Ecto neural progenitor cell (in vitro differentiated cells): ENCODE measurements around the gene SPEF1.

Source experiments
- DNase-seq: peaks from one replicate; pipeline ENCODE4 v3.0.0-alpha.2; 2018; ENCODE audit warnings: low spot score

SPEF1 gene

GRCh38 chr20:3766422-3767109, 14.7 kb downstream of the SPEF1 start:
- DNase-seq = no peak

- DNase-seq = no peak
Measured at GRCh38 chr20:3765171-3765882, 15.9 kb downstream of the SPEF1 start.

- DNase-seq = no peak
Measured at GRCh38 chr20:3764659-3765058, 16.6 kb downstream of the SPEF1 start.

- DNase-seq = no peak
Measured at GRCh38 chr20:3763671-3764601, 17.3 kb downstream of the SPEF1 start.

GRCh38 chr20:3760655-3761348, 20.4 kb downstream of the SPEF1 start:
- DNase-seq = no peak

GRCh38 chr20:3759884-3760283, 21.4 kb downstream of the SPEF1 start:
- DNase-seq = no peak

- peak; percentile 46 for DNase-seq
Measured at GRCh38 chr20:3759316-3759823, 21.9 kb downstream of the SPEF1 start.

- no peak for DNase-seq
Measured at GRCh38 chr20:3758566-3758965, 22.7 kb downstream of the SPEF1 start.

GRCh38 chr20:3757268-3757667, 24.0 kb downstream of the SPEF1 start:
- DNase-seq = no peak

- no peak for DNase-seq
Measured at GRCh38 chr20:3755814-3756480, 25.3 kb downstream of the SPEF1 start.

- DNase-seq = no peak
Measured at GRCh38 chr20:3755269-3755668, 26.0 kb downstream of the SPEF1 start.

- no peak for DNase-seq
Measured at GRCh38 chr20:3754276-3754630, 27.0 kb downstream of the SPEF1 start.

- DNase-seq = no peak
Measured at GRCh38 chr20:3753501-3754275, 27.6 kb downstream of the SPEF1 start.

GRCh38 chr20:3753098-3753497, 28.1 kb downstream of the SPEF1 start:
- peak; percentile 71 for DNase-seq

GRCh38 chr20:3752386-3752759, 28.9 kb downstream of the SPEF1 start:
- DNase-seq = no peak

GRCh38 chr20:3751675-3752385, 29.4 kb downstream of the SPEF1 start:
- DNase-seq = peak; percentile 75

GRCh38 chr20:3751305-3751674, 30.0 kb downstream of the SPEF1 start:
- peak; percentile 54 for DNase-seq

GRCh38 chr20:3749689-3750531, 31.3 kb downstream of the SPEF1 start:
- DNase-seq = peak; percentile 83

GRCh38 chr20:3749087-3749688, 32.1 kb downstream of the SPEF1 start:
- no peak for DNase-seq
